GM19025 (cell line): ENCODE results near the gene RPRD1B.
A peak's percentile ranks its signal among the peaks of the same experiment; 100 is the strongest.
"Not testable (repeated sequence)": the region's sequence is repeated elsewhere in the genome, so short reads cannot be mapped to it uniquely, and the experiment has no call there.

ENCODE experiments used
- ATAC-seq: cut with Tn5 transposase; IDR thresholded peaks from one replicate; pipeline ENCODE4 v1.9.1; 2021; ENCODE audit warnings: mild to moderate bottlenecking, low read depth, moderate library complexity; ENCODE audit not compliant: unreplicated experiment

Gene RPRD1B

GRCh38 chr20:38001173-38001875, 32.2 kb upstream of the RPRD1B start:
- no peak for ATAC-seq

GRCh38 chr20:38001981-38002380, 31.6 kb upstream of the RPRD1B start:
- no peak for ATAC-seq

GRCh38 chr20:38002422-38002821, 31.1 kb upstream of the RPRD1B start:
- no peak for ATAC-seq

- no peak for ATAC-seq
Measured at GRCh38 chr20:38004416-38004815, 29.1 kb upstream of the RPRD1B start.

GRCh38 chr20:38005903-38006302, 27.6 kb upstream of the RPRD1B start:
- ATAC-seq: no peak

GRCh38 chr20:38007526-38007925, 26.0 kb upstream of the RPRD1B start:
- ATAC-seq: no peak

GRCh38 chr20:38008233-38008944, 25.2 kb upstream of the RPRD1B start:
- no peak for ATAC-seq

GRCh38 chr20:38009416-38009815, 24.1 kb upstream of the RPRD1B start:
- not testable (repeated sequence) for ATAC-seq

GRCh38 chr20:38011696-38012095, 21.9 kb upstream of the RPRD1B start:
- ATAC-seq: no peak

GRCh38 chr20:38012332-38012731, 21.2 kb upstream of the RPRD1B start:
- ATAC-seq: no peak

GRCh38 chr20:38013887-38014286, 19.7 kb upstream of the RPRD1B start:
- ATAC-seq: no peak

- ATAC-seq: no peak
Measured at GRCh38 chr20:38017959-38018358, 15.6 kb upstream of the RPRD1B start.

- ATAC-seq: no peak
Measured at GRCh38 chr20:38018385-38018784, 15.2 kb upstream of the RPRD1B start.

GRCh38 chr20:38021087-38021772, 12.3 kb upstream of the RPRD1B start:
- ATAC-seq: no peak

- no peak for ATAC-seq
Measured at GRCh38 chr20:38023181-38024001, 10.2 kb upstream of the RPRD1B start.

GRCh38 chr20:38024496-38024895, 9.1 kb upstream of the RPRD1B start:
- no peak for ATAC-seq

- ATAC-seq: no peak
Measured at GRCh38 chr20:38029453-38029852, 4.1 kb upstream of the RPRD1B start.

GRCh38 chr20:38031957-38032356, 1.6 kb upstream of the RPRD1B start:
- ATAC-seq: no peak

- ATAC-seq: peak; percentile 45
Measured at GRCh38 chr20:38032585-38033329, 789 bp upstream of the RPRD1B start.

GRCh38 chr20:38034108-38034649, 633 bp downstream of the RPRD1B start:
- no peak for ATAC-seq
